Astrocyte (in vitro differentiated cells and primary cell): ENCODE results near the gene TRAM2. TPM values are rescaled to one million over a fixed set of nuclear protein-coding genes. Genes with fewer than 3 reads are reported as not detected.

Source experiments
- DNase-seq: peaks from one replicate; pipeline ENCODE4 v3.0.0-alpha.2; 2010; ENCODE audit warnings: low read depth
- FAIRE-seq: peaks from 2 replicates; lab custom pipeline; 2011; peaks lifted over from hg19 to GRCh38; lab: Jason Lieb, UNC
- H2AFZ ChIP-seq: 2 replicates; pipeline ENCODE4 v1.6.0; 2012; ENCODE audit warnings: low read depth, low read length, inconsistent platforms
- H3K27ac ChIP-seq: 2 replicates; pipeline ENCODE4 v1.5.1; 2011; ENCODE audit warnings: low read depth, low read length, inconsistent platforms
- H3K27me3 ChIP-seq: 2 replicates; pipeline ENCODE4 v1.6.0; 2011; ENCODE audit warnings: low read length, inconsistent platforms; ENCODE audit not compliant: insufficient read depth
- H3K36me3 ChIP-seq: 2 replicates; pipeline ENCODE4 v1.5.1; 2011; ENCODE audit warnings: low read length, inconsistent platforms; ENCODE audit not compliant: insufficient read depth
- H3K4me1 ChIP-seq: 2 replicates; pipeline ENCODE4 v1.5.1; 2011; ENCODE audit warnings: low read length, inconsistent platforms; ENCODE audit not compliant: insufficient read depth
- H3K4me2 ChIP-seq: 2 replicates; pipeline ENCODE4 v1.6.0; 2012; ENCODE audit warnings: low read length, inconsistent platforms
- H3K4me3 ChIP-seq: 2 replicates; pipeline ENCODE4 v1.5.1; 2011; ENCODE audit warnings: low read depth, mild to moderate bottlenecking, low read length, inconsistent platforms; ENCODE audit not compliant: insufficient read depth
- H3K79me2 ChIP-seq: 2 replicates; pipeline ENCODE4 v1.6.0; 2012; ENCODE audit warnings: mild to moderate bottlenecking, low read length, inconsistent platforms; ENCODE audit not compliant: insufficient read depth
- H3K9ac ChIP-seq: 2 replicates; pipeline ENCODE4 v1.6.0; 2012; ENCODE audit warnings: mild to moderate bottlenecking, low read length, inconsistent platforms
- H3K9me3 ChIP-seq: 2 replicates; pipeline ENCODE4 v1.5.1; 2012; ENCODE audit warnings: low read depth, mild to moderate bottlenecking, low read length, inconsistent platforms; ENCODE audit not compliant: insufficient read depth
- H4K20me1 ChIP-seq: 2 replicates; pipeline ENCODE4 v1.6.0; 2012; ENCODE audit warnings: low read length, inconsistent platforms; ENCODE audit not compliant: insufficient read depth
- H3K27ac Mint-ChIP-seq: one replicate; pipeline ENCODE4 v1.8.0; 2021; ENCODE audit warnings: mild to moderate bottlenecking, mixed read lengths; ENCODE audit not compliant: unreplicated experiment
- H3K27me3 Mint-ChIP-seq: one replicate; pipeline ENCODE4 v1.8.0; 2021; ENCODE audit warnings: low read depth, mixed read lengths; ENCODE audit not compliant: unreplicated experiment
- H3K36me3 Mint-ChIP-seq: one replicate; pipeline ENCODE4 v1.8.0; 2021; ENCODE audit warnings: low read depth, mixed read lengths; ENCODE audit not compliant: unreplicated experiment
- H3K4me1 Mint-ChIP-seq: one replicate; pipeline ENCODE4 v1.8.0; 2021; ENCODE audit warnings: low read depth, mixed read lengths; ENCODE audit not compliant: unreplicated experiment
- H3K4me3 Mint-ChIP-seq: one replicate; pipeline ENCODE4 v1.8.0; 2021; ENCODE audit warnings: mild to moderate bottlenecking, moderate library complexity, mixed read lengths; ENCODE audit not compliant: unreplicated experiment
- H3K9me3 Mint-ChIP-seq: one replicate; pipeline ENCODE4 v1.8.0; 2021; ENCODE audit warnings: mild to moderate bottlenecking, mixed read lengths; ENCODE audit not compliant: unreplicated experiment
- EZH2 ChIP-seq: IDR thresholded peaks from 2 replicates; pipeline ENCODE4 v1.6.1; 2012; ENCODE audit warnings: mild to moderate bottlenecking, low read length, inconsistent platforms; ENCODE audit not compliant: insufficient read depth
- total RNA-seq: library from RNA; stranded (reverse); gene quantifications from 2 replicates; pipeline ENCODE4 v1.2.1, GENCODE V29; 2021
- TF ChIP-seq, protein P1 (sequence below): IDR thresholded peaks from 2 replicates; pipeline ENCODE4 v1.5.1; 2011; ENCODE audit warnings: low read depth, mild to moderate bottlenecking, inconsistent platforms, low read length, moderate library complexity; ENCODE audit not compliant: insufficient read depth

Gene TRAM2
- total RNA-seq, 1 donor from 2014 or later = 93.4 TPM

DNA sequence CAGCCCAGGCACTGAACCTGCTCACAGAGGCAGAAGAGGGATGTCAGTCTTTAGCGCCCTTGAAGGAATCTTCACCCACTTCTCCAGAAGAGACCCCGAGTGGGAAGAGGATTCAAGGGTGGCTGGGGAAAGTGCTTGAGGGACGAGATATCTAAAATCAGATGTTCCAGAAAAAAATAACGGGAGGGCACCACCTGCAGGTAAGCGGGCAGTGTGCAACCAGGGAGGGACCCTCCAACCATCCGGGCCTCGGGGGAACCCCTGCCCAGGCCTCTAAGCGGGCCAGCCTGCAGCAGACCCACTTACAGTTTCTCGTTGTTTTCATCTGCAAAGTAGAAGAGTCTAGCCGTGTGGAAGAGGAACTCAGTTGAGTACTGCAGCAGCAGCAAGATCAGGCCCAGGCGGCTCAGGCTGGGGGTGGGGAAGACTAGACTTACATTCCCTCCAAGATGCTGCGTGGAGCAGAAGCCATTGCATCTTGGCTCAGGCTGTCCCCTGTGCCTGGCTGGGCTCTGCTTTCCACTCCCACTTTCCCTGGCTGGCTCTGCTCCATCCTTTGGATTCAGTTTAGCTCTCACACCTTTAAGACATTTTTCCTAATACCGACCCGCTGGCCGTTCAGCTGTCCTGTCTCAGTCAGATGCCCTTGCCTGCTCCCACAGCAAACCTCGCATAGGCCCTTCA lies 71.0 kb downstream of the TRAM2 start:
- no peak overlapping the region for H2AFZ ChIP-seq
- peaks cover 59% of the 10 kb centered on the region for H3K36me3 ChIP-seq
- TF ChIP-seq EZH2 = no peak
- TF ChIP-seq, protein P1, sequence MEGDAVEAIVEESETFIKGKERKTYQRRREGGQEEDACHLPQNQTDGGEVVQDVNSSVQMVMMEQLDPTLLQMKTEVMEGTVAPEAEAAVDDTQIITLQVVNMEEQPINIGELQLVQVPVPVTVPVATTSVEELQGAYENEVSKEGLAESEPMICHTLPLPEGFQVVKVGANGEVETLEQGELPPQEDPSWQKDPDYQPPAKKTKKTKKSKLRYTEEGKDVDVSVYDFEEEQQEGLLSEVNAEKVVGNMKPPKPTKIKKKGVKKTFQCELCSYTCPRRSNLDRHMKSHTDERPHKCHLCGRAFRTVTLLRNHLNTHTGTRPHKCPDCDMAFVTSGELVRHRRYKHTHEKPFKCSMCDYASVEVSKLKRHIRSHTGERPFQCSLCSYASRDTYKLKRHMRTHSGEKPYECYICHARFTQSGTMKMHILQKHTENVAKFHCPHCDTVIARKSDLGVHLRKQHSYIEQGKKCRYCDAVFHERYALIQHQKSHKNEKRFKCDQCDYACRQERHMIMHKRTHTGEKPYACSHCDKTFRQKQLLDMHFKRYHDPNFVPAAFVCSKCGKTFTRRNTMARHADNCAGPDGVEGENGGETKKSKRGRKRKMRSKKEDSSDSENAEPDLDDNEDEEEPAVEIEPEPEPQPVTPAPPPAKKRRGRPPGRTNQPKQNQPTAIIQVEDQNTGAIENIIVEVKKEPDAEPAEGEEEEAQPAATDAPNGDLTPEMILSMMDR = no peak
- H3K36me3 Mint-ChIP-seq = peaks cover 64% of the 10 kb centered on the region
- no peaks in the 10 kb centered on the region for H4K20me1 ChIP-seq
- FAIRE-seq (no peak), DNase-seq (no peak)
- no peaks in the 10 kb centered on the region for H3K27me3 ChIP-seq
- no peak overlapping the region for H3K27ac Mint-ChIP-seq
- H3K4me3 ChIP-seq = no peak overlapping the region
- H3K9ac ChIP-seq = no peak overlapping the region
- H3K79me2 ChIP-seq = peaks cover 4% of the 10 kb centered on the region
- H3K27ac ChIP-seq = no peak overlapping the region
- H3K27me3 Mint-ChIP-seq = no peaks in the 10 kb centered on the region
- H3K4me3 Mint-ChIP-seq = no peak overlapping the region
- H3K9me3 Mint-ChIP-seq = no peaks in the 10 kb centered on the region
- H3K4me2 ChIP-seq = no peak overlapping the region
- peaks cover 47% of the 10 kb centered on the region for H3K4me1 ChIP-seq
- peaks cover 41% of the 10 kb centered on the region for H3K4me1 Mint-ChIP-seq
- H3K9me3 ChIP-seq = no peaks in the 10 kb centered on the region

DNA sequence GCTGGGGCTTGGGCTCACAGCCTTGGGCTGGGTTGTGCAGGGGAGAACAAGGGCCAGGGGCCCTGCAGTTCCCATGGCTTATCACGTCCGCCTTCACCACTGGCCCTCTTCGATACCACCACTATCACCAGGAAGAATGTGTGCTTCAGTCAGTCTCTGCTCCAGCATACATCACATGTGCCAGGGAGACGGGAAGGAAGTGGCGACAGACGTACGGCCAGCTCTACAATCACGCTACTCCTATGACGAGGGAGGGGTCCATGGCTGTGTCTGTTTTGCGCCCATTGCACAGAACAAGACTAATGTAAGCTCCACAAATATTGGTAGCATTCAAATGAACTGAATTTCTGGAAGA lies 72.1 kb downstream of the TRAM2 start:
- H3K27me3 ChIP-seq = no peaks in the 10 kb centered on the region
- H3K4me1 Mint-ChIP-seq = peaks cover 36% of the 10 kb centered on the region
- FAIRE-seq = no peak
- H3K9ac ChIP-seq = peak overlapping the region; percentile 68
- H3K79me2 ChIP-seq = peaks cover 4% of the 10 kb centered on the region
- H3K36me3 Mint-ChIP-seq = peaks cover 62% of the 10 kb centered on the region
- DNase-seq = no peak
- no peak overlapping the region for H3K4me3 ChIP-seq
- peak overlapping the region; percentile 61 for H3K4me2 ChIP-seq
- no peak for TF ChIP-seq EZH2
- TF ChIP-seq, protein P1 = no peak
- no peak overlapping the region for H3K4me3 Mint-ChIP-seq
- H4K20me1 ChIP-seq = no peaks in the 10 kb centered on the region
- peaks cover 54% of the 10 kb centered on the region for H3K36me3 ChIP-seq
- H3K9me3 ChIP-seq = no peaks in the 10 kb centered on the region
- no peak overlapping the region for H2AFZ ChIP-seq
- no peaks in the 10 kb centered on the region for H3K9me3 Mint-ChIP-seq
- H3K4me1 ChIP-seq = peaks cover 40% of the 10 kb centered on the region
- H3K27ac ChIP-seq = peak overlapping the region; percentile 85
- H3K27ac Mint-ChIP-seq = no peak overlapping the region
- no peaks in the 10 kb centered on the region for H3K27me3 Mint-ChIP-seq
